ENCODE data around the gene MB. TPM values are rescaled to one million over a fixed set of nuclear protein-coding genes. Genes with fewer than 3 reads are reported as not detected.

MB gene
- total and polyA plus RNA-seq, 3 donors from 2014 or later = 0.93 to 62.6 (median 2.2) TPM

GRCh38 chr22:35560824-35561223 is 56.3 kb downstream of the MB start:
- H3K9me3 ChIP-seq = no peaks in the 10 kb centered on the region
- H3K36me3 ChIP-seq (ENCODE audit: low read depth, missing control alignments) = no peaks in the 10 kb centered on the region
- H3K27me3 ChIP-seq = no peaks in the 10 kb centered on the region
- peaks cover 3% of the 10 kb centered on the region for H3K4me1 ChIP-seq
- DNase-seq = no peak
- no peak overlapping the region for H3K27ac ChIP-seq
- H3K4me3 ChIP-seq = no peak overlapping the region
- TF ChIP-seq CTCF (IDR thresholded peaks at IDR 0.05) (no peak), POLR2A (IDR thresholded peaks at IDR 0.05) (no peak)
- intact Hi-C loops (cut with DNase I; ENCODE audit: low total_unique reads) = no loop called here
- 90 to 96% methylated on average over 1 of the region's 1 CpG for WGBS, 2 donors

DNA sequence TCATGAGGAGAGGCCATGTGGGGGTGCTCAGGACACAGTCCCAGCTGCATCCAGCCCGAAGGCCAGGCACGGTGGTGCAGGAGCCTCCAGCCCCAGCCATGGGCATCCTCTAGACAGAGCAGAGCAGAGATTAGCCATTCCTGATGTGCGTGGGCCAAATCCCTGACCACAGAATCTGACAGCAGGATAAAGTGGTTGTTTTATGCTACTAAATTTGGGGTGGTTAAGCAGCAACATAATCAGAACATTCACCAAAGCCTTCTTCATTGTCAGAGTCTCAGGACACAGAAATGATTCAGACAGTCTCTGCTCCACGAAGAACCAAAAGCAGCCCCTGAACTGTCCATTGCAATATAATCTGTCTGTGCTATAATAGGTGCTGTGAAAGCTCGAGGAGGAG is 56.8 kb downstream of the MB start:
- H3K27ac ChIP-seq = no peak overlapping the region
- H3K36me3 ChIP-seq (ENCODE audit: low read depth, missing control alignments) = no peaks in the 10 kb centered on the region
- DNase-seq = no peak
- no peak for TF ChIP-seq POLR2A (IDR thresholded peaks at IDR 0.05)
- TF ChIP-seq CTCF (IDR thresholded peaks at IDR 0.05) = no peak
- no peak overlapping the region for H3K4me3 ChIP-seq
- WGBS, 2 donors = 79 to 82% methylated on average over 5 of the region's 5 CpGs
- intact Hi-C loops (cut with DNase I; ENCODE audit: low total_unique reads) = no loop called here
- H3K27me3 ChIP-seq = no peaks in the 10 kb centered on the region
- H3K4me1 ChIP-seq = no peaks in the 10 kb centered on the region
- H3K9me3 ChIP-seq = no peaks in the 10 kb centered on the region

DNA sequence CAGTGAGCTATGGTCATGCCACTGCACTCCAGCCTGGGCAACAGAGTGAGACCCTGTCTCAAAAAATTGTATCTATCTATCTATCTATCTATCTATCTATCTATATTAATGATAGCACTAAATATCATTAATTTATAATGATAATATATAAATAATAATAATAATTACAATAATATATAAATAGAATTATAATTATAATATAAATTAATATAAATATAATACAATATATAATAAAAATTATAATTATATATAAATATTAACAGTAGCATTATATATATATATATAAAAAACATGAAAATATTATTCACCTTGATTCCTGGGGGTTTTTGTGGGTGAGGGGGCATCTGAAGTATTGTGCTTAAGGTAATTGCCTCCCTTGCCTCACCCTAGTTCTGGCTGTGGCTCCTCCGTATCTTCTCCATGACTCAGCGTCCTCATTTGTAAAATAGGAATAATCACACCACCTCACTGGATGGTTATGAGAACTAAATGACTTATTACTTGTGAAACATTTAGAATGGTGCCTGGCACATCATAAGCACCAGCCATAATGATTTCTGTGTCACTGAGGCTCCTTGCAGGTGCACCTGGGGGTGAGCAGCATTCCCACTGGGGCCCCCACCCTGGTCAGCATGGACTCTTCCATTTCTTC is 57.6 kb downstream of the MB start:
- 90 to 91% methylated on average over 2 of the region's 2 CpGs for WGBS, 2 donors
- Histone ChIP-seq H3K36me3 (ENCODE audit: low read depth, missing control alignments) (no peaks in the 10 kb centered on the region), H3K27ac (no peak overlapping the region), H3K27me3 (no peaks in the 10 kb centered on the region), H3K4me1 (no peaks in the 10 kb centered on the region), H3K9me3 (no peaks in the 10 kb centered on the region), H3K4me3 (no peak overlapping the region)
- no peak for DNase-seq
- intact Hi-C loops (cut with DNase I; ENCODE audit: low total_unique reads) = no loop called here
- TF ChIP-seq CTCF (IDR thresholded peaks at IDR 0.05) (no peak), POLR2A (IDR thresholded peaks at IDR 0.05) (no peak)

GRCh38 chr22:35558719-35559118 is 58.4 kb downstream of the MB start:
- Histone ChIP-seq H3K36me3 (ENCODE audit: low read depth, missing control alignments) (no peaks in the 10 kb centered on the region), H3K27me3 (no peaks in the 10 kb centered on the region), H3K27ac (no peak overlapping the region), H3K4me1 (no peaks in the 10 kb centered on the region), H3K4me3 (no peak overlapping the region), H3K9me3 (no peaks in the 10 kb centered on the region)
- TF ChIP-seq POLR2A (IDR thresholded peaks at IDR 0.05) = no peak
- TF ChIP-seq CTCF (IDR thresholded peaks at IDR 0.05) = no peak
- 80 to 84% methylated on average over 3 of the region's 3 CpGs for WGBS, 2 donors
- DNase-seq = no peak
- intact Hi-C loops (cut with DNase I; ENCODE audit: low total_unique reads) = no loop called here

DNA sequence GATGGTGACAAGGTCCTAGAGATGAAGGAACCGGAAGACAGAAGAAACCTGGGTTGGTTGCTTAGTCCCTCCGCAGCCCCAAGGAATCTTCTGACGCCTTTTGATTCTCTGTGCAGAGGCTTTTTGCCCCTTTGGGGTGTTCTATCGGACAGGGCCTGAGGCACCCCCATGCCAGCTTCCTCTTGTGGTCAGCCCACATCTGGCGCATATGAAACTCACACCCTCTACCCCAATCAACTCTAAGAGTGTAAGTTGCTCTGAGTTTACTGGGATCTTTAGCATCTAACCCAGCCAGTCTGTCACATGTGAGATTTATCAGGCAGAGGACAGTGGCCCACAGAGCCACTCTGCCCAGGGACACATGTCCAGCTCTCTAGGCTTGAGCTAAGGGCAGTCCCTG is 59.1 kb downstream of the MB start:
- no peak overlapping the region for H3K27ac ChIP-seq
- DNase-seq = no peak
- intact Hi-C loops (cut with DNase I; ENCODE audit: low total_unique reads) = no loop called here
- H3K9me3 ChIP-seq = no peaks in the 10 kb centered on the region
- WGBS, 2 donors = 88 to 90% methylated on average over 5 of the region's 5 CpGs
- TF ChIP-seq POLR2A (IDR thresholded peaks at IDR 0.05) (no peak), CTCF (IDR thresholded peaks at IDR 0.05) (no peak)
- H3K4me3 ChIP-seq = no peak overlapping the region
- H3K27me3 ChIP-seq = no peaks in the 10 kb centered on the region
- H3K36me3 ChIP-seq (ENCODE audit: low read depth, missing control alignments) = no peaks in the 10 kb centered on the region
- H3K4me1 ChIP-seq = no peaks in the 10 kb centered on the region

Measured in testis (tissue), 3 donors.